Glutamatergic neuron (in vitro differentiated cells): ENCODE results near the gene C2. TPM values are rescaled to one million over a fixed set of nuclear protein-coding genes. Genes with fewer than 3 reads are reported as not detected.

Experiments used
- DNase-seq: peaks from one replicate; pipeline ENCODE4 v3.0.0; 2022
- H3K27ac Mint-ChIP-seq: one replicate; pipeline ENCODE4 v1.8.0; 2020; ENCODE audit warnings: mild to moderate bottlenecking, mixed read lengths, inconsistent platforms; ENCODE audit not compliant: unreplicated experiment
- H3K27me3 Mint-ChIP-seq: one replicate; pipeline ENCODE4 v1.8.0; 2020; ENCODE audit warnings: mild to moderate bottlenecking, moderate library complexity, mixed read lengths, inconsistent platforms; ENCODE audit not compliant: unreplicated experiment
- H3K36me3 Mint-ChIP-seq: one replicate; pipeline ENCODE4 v1.8.0; 2020; ENCODE audit warnings: mild to moderate bottlenecking, mixed read lengths, inconsistent platforms; ENCODE audit not compliant: unreplicated experiment
- H3K4me1 Mint-ChIP-seq: one replicate; pipeline ENCODE4 v1.8.0; 2020; ENCODE audit warnings: mild to moderate bottlenecking, low read depth, mixed read lengths, inconsistent platforms; ENCODE audit not compliant: unreplicated experiment
- H3K4me3 Mint-ChIP-seq: one replicate; pipeline ENCODE4 v1.8.0; 2020; ENCODE audit warnings: mild to moderate bottlenecking, mixed read lengths, inconsistent platforms; ENCODE audit not compliant: unreplicated experiment
- H3K9me3 Mint-ChIP-seq: one replicate; pipeline ENCODE4 v1.8.0; 2020; ENCODE audit warnings: mild to moderate bottlenecking, moderate library complexity, mixed read lengths, inconsistent platforms; ENCODE audit not compliant: unreplicated experiment
- CTCF ChIP-seq: fragments of 200-600 bp; sonication (generic); IDR thresholded peaks from one replicate; pipeline ENCODE4 v1.5.0; 2021; ENCODE audit not compliant: partially characterized antibody, unreplicated experiment
- total RNA-seq: library from RNA; stranded (reverse); fragmentation: NEBNext Ultra II Directional; extraction: Animal tissue kit (Norgen Biotek cat#: 25700); gene quantifications from one replicate; pipeline ENCODE4 v1.2.1, GENCODE V29; 2021; ENCODE audit not compliant: unreplicated experiment

C2 gene
- total RNA-seq, 1 donor from 2014 or later = not detected

GRCh38 chr6:31919624-31920303, 7.8 kb upstream of the C2 start:
- no peak overlapping the region for H3K4me3 Mint-ChIP-seq
- no peak for DNase-seq
- no peak for TF ChIP-seq CTCF
- H3K27me3 Mint-ChIP-seq = no peaks in the 10 kb centered on the region
- no peaks in the 10 kb centered on the region for H3K4me1 Mint-ChIP-seq
- H3K9me3 Mint-ChIP-seq = no peaks in the 10 kb centered on the region
- no peaks in the 10 kb centered on the region for H3K36me3 Mint-ChIP-seq
- no peak overlapping the region for H3K27ac Mint-ChIP-seq

GRCh38 chr6:31920811-31921210, 6.7 kb upstream of the C2 start:
- Mint-ChIP-seq H3K27me3 (no peaks in the 10 kb centered on the region), H3K4me1 (no peaks in the 10 kb centered on the region), H3K9me3 (no peaks in the 10 kb centered on the region), H3K27ac (no peak overlapping the region), H3K4me3 (no peak overlapping the region), H3K36me3 (no peaks in the 10 kb centered on the region)
- no peak for TF ChIP-seq CTCF
- no peak for DNase-seq

DNA sequence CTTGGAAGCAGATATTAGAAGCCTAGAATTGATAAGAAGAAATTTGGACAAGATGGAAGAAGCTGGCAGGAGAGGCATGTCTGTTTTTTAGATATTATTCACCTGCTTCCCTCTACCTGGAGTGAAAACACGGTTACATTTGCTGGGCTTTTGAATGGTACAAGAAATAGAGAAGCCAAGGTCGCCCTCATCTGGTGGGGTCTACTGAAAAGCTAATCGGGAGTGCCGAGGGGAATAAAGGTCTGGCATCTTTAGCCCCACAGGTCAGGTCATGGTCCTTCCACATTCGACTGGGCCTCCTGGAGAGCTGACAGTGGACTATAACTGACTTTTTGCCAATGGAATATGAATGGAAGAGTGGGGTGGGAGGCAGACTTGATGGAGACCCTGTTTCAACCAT, 4.6 kb upstream of the C2 start:
- H3K27me3 Mint-ChIP-seq = no peaks in the 10 kb centered on the region
- no peaks in the 10 kb centered on the region for H3K4me1 Mint-ChIP-seq
- H3K36me3 Mint-ChIP-seq = no peaks in the 10 kb centered on the region
- DNase-seq = no peak
- H3K4me3 Mint-ChIP-seq = no peak overlapping the region
- no peak for TF ChIP-seq CTCF
- H3K9me3 Mint-ChIP-seq = no peaks in the 10 kb centered on the region
- no peak overlapping the region for H3K27ac Mint-ChIP-seq

DNA sequence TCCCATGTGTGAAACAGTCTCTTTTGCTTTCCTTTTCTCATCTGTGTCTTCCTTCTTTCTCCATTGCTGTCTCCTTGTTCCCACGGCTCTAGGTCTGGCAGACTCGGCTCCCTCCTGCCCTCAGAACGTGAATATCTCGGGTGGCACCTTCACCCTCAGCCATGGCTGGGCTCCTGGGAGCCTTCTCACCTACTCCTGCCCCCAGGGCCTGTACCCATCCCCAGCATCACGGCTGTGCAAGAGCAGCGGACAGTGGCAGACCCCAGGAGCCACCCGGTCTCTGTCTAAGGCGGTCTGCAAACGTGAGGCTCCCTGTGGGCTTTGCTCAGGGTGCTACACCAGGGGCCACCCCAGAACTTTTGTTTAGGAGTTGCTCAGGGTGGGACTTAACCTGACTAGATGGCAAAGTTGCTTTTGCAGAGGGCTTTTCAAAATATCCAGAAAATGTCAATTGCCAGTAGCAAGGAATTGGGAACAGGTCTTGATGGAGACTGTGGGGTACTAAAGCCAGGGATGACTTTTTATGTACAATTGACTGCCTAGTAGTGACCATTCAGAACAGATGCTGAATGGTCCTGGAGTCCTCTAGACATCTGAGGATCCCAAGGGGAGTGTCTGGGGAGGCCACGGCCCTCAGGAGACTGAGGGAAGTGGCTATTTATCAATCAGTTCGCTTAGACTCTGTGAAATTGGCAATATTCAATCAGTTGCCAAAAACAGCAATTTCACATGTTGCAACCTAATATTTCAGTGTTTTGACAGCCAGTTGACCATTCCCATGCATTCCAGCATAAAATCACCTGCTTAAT, 550 bp downstream of the C2 start:
- H3K4me3 Mint-ChIP-seq = peak overlapping the region; percentile 7
- no peaks in the 10 kb centered on the region for H3K36me3 Mint-ChIP-seq
- no peak for DNase-seq
- TF ChIP-seq CTCF = no peak
- H3K27ac Mint-ChIP-seq = no peak overlapping the region
- H3K4me1 Mint-ChIP-seq = no peaks in the 10 kb centered on the region
- H3K27me3 Mint-ChIP-seq = no peaks in the 10 kb centered on the region
- peaks cover 4% of the 10 kb centered on the region for H3K9me3 Mint-ChIP-seq

DNA sequence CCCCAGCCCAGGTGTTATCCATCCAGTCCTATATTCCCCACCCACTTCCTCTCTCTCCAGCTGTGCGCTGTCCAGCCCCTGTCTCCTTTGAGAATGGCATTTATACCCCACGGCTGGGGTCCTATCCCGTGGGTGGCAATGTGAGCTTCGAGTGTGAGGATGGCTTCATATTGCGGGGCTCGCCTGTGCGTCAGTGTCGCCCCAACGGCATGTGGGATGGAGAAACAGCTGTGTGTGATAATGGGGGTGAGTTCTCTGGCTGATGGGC, 1.1 kb downstream of the C2 start:
- Mint-ChIP-seq H3K36me3 (no peaks in the 10 kb centered on the region), H3K4me3 (no peak overlapping the region), H3K4me1 (no peaks in the 10 kb centered on the region), H3K27me3 (no peaks in the 10 kb centered on the region), H3K9me3 (peaks cover 8% of the 10 kb centered on the region), H3K27ac (no peak overlapping the region)
- TF ChIP-seq CTCF = no peak
- no peak for DNase-seq
